ENCODE measurements around the gene BIN2.
"Not testable (repeated sequence)": the region's sequence is repeated elsewhere in the genome, so short reads cannot be mapped to it uniquely, and the experiment has no call there.

The BIN2 gene

GRCh38 chr12:51259600-51259999, 64.4 kb downstream of the BIN2 start:
- not testable (repeated sequence) for DNase-seq (ENCODE audit: low read depth in 2 of 2)

DNA sequence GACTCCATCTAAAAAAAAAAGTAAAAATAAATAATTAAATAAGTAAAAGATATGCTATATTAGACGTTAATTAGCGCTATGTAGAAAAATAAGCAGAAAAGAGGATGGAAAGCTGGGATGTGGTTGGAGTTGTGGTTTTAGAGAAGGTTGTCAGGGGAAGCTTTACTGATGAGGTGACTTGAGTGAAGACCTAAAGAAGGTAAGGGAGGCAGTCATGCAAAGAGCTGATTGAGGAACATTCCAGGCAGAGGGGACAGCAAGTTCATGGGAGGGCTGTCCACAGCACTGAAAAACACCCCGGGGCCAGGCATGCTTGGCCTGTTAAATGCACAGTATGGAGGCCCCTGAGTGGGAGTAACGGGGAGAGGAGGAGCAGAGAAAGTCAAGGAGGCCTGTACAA, 69.4 kb downstream of the BIN2 start:
- DNase-seq (ENCODE audit: low read depth in 2 of 2) = no peak

DNA sequence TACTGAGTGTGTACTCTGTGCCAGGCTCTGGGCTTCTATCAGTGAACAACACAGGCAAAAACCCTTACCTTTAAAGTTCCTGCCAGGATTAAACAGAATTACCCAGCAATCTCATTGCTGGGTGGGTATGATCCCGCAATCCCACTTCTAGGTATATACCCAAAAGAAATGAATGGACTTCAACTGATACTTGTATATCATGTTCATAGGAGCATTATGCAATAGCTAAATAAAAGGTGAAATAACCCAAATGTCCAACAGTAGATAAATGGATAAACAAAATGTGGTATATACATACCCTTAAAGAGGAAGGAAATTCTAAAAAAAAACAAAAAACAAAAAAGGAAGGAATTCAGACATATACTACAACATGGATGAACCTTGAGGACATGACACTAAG, 70.7 kb downstream of the BIN2 start:
- DNase-seq (ENCODE audit: low read depth in 2 of 2) = no peak

- DNase-seq (ENCODE audit: low read depth in 2 of 2) = no peak
Observed at GRCh38 chr12:51247523-51248206, 76.3 kb downstream of the BIN2 start.

DNA sequence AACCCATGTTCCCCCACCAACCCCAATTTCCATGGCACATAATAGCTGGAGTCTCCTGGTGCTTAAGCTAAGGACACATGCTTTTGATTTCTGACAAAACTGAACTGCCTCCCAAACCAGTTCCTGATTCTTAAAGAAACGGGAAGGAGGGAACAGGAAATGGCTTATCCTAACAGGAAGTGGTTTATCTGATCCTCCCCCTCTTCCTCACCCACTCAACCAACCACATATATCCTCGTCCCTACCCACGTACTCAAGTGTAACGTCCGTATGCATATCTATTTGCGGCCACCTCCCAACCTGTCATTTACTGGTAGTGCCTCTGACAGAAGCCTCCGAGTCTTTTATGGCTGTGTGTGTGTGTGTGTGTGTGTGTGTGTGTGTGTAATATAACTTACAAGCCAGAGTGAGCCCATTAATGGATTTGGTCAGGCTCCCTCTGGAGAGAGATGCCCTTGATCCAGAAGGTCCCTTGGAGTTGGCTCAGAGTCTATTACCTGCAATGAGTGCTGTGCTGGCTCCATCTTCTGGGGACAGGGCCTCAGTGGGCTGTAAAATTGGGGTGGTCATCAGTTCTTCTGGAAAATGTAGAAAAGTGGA, 77.6 kb downstream of the BIN2 start:
- DNase-seq (ENCODE audit: low read depth in 2 of 2) = no peak

DNA sequence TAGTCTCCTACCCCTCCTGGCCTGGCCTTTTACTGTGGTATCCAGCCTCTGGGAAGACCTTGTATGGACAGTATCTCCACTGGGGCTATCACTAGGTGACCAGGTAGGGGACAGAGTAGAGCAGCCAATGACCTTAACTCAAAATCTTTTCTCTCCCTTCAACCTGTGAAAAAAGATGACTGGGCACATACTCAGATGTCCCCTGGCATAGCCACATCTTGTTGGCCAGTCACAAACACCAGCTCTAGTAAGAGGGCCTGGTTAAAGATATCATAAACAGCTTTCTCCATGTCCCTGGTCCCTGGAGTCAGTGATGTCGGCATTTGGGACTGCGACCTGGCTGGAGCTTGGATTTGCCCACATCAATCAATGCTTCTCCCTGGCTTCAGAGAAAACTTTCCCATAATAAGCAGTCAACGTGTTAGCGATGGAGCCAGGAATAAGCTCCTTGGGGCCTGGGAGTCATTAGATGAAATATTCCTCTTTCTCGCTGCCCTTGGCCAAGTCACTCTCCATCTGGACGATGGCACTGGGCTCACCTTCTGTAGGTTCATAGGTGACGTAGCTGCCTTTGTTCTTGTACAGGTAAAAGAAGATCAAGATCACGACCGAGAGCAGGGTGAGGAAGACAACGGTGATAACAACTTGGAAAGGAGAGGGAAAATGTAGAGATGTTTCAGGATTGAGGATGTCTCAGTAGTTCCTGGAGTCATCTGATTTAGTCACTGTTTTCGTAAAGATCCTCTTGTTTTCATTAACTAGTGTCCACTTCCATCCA, 78.3 kb downstream of the BIN2 start:
- no peak for DNase-seq (ENCODE audit: low read depth in 2 of 2)

DNA sequence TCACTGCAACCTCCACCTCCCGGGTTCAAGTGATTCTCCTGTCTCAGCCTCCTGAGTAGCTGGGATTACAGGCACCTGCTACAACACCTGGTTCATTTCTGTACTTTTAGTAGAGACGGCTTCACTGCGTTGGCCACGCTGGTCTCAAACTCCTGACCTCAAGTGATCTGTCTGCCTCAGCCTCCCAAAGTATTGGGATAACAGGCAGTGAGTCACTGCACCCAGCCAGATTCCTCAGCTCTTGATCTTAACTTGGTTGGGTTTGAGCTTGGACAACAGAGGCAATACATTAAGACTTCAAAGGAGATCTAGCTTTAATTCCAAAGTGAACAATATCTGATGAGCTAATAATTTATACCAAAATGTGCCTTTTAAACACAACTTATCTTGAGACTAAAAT, 79.7 kb downstream of the BIN2 start:
- no peak for DNase-seq (ENCODE audit: low read depth in 2 of 2)

DNA sequence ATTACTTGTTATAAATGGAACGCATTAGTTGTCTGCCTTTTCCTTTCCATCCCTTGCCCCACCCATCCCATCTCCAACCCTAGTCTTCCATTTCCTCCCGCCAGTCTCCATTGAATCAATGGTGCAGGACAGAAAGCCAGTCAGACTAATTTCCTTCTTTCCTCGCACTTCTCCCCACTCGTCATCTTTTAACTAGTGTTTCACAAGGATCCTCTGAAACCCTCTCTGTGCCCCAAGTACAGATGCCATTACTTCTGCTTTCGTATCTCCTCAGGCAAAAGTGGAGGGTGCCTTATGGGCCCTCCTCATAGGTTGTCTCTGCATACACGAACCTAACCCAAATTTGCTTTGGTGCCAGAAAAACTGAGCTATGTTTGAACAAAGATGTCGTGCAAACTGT, 81.1 kb downstream of the BIN2 start:
- DNase-seq (ENCODE audit: low read depth in 2 of 2) = no peak

- DNase-seq (ENCODE audit: low read depth in 2 of 2) = no peak
Observed at GRCh38 chr12:51242120-51242519, 81.9 kb downstream of the BIN2 start.

DNA sequence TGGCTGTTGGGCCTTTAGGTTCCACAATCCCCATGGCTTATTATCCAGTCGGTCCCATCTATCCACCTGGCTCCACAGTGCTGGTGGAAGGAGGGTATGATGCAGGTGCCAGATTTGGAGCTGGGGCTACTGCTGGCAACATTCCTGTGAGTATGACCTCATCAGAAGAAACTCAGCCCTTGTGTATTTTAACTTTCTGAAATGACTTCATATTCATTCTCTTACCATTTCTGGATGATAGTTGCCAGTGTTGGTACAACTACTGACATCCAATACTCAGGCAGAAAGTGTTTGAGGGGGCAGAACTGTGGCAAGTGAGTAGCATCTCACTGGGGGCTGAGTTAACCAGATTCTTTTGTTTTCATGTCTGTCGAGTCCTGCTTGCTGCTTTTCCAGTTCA, 83.0 kb downstream of the BIN2 start:
- no peak for DNase-seq (ENCODE audit: low read depth in 2 of 2)

- peak; percentile 87 to 96 for DNase-seq (ENCODE audit: low read depth in 2 of 2)
Observed at GRCh38 chr12:51238510-51239334, 85.3 kb downstream of the BIN2 start, which contains the start of gene DAZAP2. Gene DAZAP2 (plus strand): TSS chr12:51238826. CDS start chr12:51238908, 82 bp downstream.

GRCh38 chr12:51238037-51238509, 85.9 kb downstream of the BIN2 start:
- DNase-seq (ENCODE audit: low read depth in 2 of 2) = no peak

- DNase-seq (ENCODE audit: low read depth in 2 of 2) = no peak
Observed at GRCh38 chr12:51234530-51234929, 89.4 kb downstream of the BIN2 start.

- DNase-seq (ENCODE audit: low read depth in 2 of 2) = no peak
Observed at GRCh38 chr12:51232642-51233041, 91.3 kb downstream of the BIN2 start.

Measured in stimulated activated CD4-positive, alpha-beta T cell treated with anti-CD3 and anti-CD28 coated beads, Interleukin-1b, Interleukin-23, amount 100 ng/mL, for 4 hours (primary cell).